ENCODE measurements around the gene SPECC1.

DNA sequence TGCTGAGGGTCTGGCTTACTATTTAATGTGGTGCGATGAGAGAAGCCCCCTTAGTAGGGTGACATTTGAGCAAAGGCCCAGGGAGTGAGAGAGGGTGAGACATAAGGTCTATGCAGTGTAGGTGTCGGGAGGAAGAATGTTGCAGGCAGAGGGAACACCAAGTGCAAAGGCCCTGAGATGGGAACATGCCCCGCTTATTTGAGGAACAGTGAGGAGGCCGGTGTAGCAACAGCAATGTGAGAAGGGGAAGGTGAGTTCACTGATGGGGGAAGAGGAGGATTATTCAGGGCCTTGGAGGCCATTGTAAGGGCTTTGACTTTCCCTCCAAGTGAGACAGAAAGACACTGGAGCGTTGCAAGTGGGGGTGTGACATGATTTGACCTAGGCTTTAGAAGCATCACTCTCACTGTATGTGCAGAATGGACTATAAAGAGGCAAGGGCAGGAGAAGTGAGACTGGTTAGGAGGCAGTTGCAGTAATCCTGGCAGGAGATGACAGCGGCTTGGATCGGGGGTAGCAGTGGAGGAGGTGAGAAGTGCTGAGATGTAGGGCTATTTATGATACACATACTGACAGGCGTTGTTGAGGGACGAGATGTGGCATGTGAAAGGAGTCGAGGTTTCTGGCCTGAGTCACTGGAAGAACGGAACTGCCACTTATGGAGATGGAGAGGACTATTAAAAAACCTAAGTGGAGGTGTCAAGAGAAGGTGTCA, 145.3 kb downstream of the SPECC1 start:
- TF ChIP-seq JUN (IDR thresholded peaks at IDR 0.05; ENCODE audit: borderline replicate concordance, insufficient read depth, insufficient read length, low read depth) (no peak), EZH2 (IDR thresholded peaks at IDR 0.05; ENCODE audit: borderline replicate concordance, low read depth, low read length, severe bottlenecking) (no peak), POLR2A (IDR thresholded peaks at IDR 0.05; ENCODE audit: low read depth, low read length) (no peak), MAX (IDR thresholded peaks at IDR 0.05; ENCODE audit: insufficient read depth, insufficient read length) (no peak), POLR2AphosphoS5 (IDR thresholded peaks at IDR 0.05; ENCODE audit: insufficient read depth, low read depth, low read length) (no peak), FOS (IDR thresholded peaks at IDR 0.05; ENCODE audit: borderline replicate concordance, insufficient read depth, low read length) (no peak), MYC (IDR thresholded peaks at IDR 0.05; ENCODE audit: low read depth, low read length) (no peak), GATA2 (IDR thresholded peaks at IDR 0.05; ENCODE audit: insufficient read depth, insufficient read length, low read depth, low read length) (no peak)
- TF ChIP-seq, protein P1, sequence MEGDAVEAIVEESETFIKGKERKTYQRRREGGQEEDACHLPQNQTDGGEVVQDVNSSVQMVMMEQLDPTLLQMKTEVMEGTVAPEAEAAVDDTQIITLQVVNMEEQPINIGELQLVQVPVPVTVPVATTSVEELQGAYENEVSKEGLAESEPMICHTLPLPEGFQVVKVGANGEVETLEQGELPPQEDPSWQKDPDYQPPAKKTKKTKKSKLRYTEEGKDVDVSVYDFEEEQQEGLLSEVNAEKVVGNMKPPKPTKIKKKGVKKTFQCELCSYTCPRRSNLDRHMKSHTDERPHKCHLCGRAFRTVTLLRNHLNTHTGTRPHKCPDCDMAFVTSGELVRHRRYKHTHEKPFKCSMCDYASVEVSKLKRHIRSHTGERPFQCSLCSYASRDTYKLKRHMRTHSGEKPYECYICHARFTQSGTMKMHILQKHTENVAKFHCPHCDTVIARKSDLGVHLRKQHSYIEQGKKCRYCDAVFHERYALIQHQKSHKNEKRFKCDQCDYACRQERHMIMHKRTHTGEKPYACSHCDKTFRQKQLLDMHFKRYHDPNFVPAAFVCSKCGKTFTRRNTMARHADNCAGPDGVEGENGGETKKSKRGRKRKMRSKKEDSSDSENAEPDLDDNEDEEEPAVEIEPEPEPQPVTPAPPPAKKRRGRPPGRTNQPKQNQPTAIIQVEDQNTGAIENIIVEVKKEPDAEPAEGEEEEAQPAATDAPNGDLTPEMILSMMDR (IDR thresholded peaks at IDR 0.05; ENCODE audit: extremely low read depth in 1 of 2, insufficient read depth in 1 of 2, low read depth in 1 of 2, low read length in 2 of 2): no peak
